B cell (primary cell): ENCODE data around the gene TFG.

Experiments used
- EZH2 ChIP-seq: IDR thresholded peaks from 2 replicates; pipeline ENCODE4 v1.6.1; 2012; ENCODE audit warnings: borderline replicate concordance, low read depth, mild to moderate bottlenecking, moderate library complexity, low read length; ENCODE audit not compliant: insufficient read depth, poor library complexity, severe bottlenecking
- TF ChIP-seq, protein P1 (sequence below): fragments of 200-600 bp; IDR thresholded peaks from one replicate; pipeline ENCODE4 v1.8.0; 2022; ENCODE audit warnings: antibody characterized with exemption, mild to moderate bottlenecking

DNA sequence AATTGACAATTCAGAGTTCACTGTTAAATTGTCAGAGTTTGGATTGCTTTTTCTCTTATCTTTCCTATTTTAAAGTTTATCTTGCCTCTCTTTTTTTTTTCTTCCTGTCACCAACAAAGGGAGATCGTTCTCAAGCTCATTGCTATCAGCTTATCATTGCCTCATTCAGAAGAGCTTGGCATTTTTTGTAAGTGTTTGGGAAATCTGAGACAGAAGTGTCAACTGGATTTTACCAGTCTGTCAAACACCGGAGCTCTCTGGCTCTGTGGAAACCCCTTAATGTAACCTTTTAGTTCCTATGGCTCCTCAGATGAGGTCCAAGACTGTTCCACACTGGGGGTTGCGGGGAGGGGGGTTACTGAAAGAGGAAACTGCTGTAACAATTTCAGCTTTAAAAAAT lies 10.6 kb upstream of the TFG start:
- TF ChIP-seq EZH2: no peak
- TF ChIP-seq, protein P1, sequence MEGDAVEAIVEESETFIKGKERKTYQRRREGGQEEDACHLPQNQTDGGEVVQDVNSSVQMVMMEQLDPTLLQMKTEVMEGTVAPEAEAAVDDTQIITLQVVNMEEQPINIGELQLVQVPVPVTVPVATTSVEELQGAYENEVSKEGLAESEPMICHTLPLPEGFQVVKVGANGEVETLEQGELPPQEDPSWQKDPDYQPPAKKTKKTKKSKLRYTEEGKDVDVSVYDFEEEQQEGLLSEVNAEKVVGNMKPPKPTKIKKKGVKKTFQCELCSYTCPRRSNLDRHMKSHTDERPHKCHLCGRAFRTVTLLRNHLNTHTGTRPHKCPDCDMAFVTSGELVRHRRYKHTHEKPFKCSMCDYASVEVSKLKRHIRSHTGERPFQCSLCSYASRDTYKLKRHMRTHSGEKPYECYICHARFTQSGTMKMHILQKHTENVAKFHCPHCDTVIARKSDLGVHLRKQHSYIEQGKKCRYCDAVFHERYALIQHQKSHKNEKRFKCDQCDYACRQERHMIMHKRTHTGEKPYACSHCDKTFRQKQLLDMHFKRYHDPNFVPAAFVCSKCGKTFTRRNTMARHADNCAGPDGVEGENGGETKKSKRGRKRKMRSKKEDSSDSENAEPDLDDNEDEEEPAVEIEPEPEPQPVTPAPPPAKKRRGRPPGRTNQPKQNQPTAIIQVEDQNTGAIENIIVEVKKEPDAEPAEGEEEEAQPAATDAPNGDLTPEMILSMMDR: no peak
